ENCODE measurements around the gene TSPAN16. TPM values are rescaled to one million over a fixed set of nuclear protein-coding genes. Genes with fewer than 3 reads are reported as not detected.

TSPAN16 gene
- total RNA-seq, 2 donors from 2014 or later = not detected

GRCh38 chr19:11261971-11262839, 33.8 kb upstream of the TSPAN16 start, which contains the start of gene DOCK6:
Gene DOCK6, minus strand, starts transcription at chr19:11262524. Its CDS starts 84 bp downstream, at chr19:11262440.
- no peak within 1 kb of the TSS for H3K27ac Mint-ChIP-seq
- peaks cover 32 to 35% of the 10 kb centered on the region in 2 donors for H3K27me3 Mint-ChIP-seq
- no peaks in the 10 kb centered on the region for H3K36me3 Mint-ChIP-seq
- peaks cover 4% of the 10 kb centered on the region for H3K9me3 Mint-ChIP-seq
- H3K4me1 Mint-ChIP-seq (ENCODE audit: low read depth in 2 of 2) = peaks cover 1 to 7% of the 10 kb centered on the region in 2 donors
- peak; percentile 66 to 80 for ATAC-seq
- peak within 1 kb of the TSS; percentile 49 for H3K4me3 Mint-ChIP-seq
- no peak for DNase-seq (ENCODE audit: low spot score)

- Mint-ChIP-seq H3K4me1 (ENCODE audit: low read depth in 2 of 2) (peaks cover 3 to 7% of the 10 kb centered on the region in 2 donors), H3K27me3 (peaks cover 38 to 44% of the 10 kb centered on the region in 2 donors), H3K36me3 (no peaks in the 10 kb centered on the region), H3K9me3 (no peaks in the 10 kb centered on the region), H3K27ac (no peak overlapping the region), H3K4me3 (no peak overlapping the region)
- ATAC-seq = no peak
- DNase-seq (ENCODE audit: low spot score) = no peak
Observed at GRCh38 chr19:11263726-11264125, 32.2 kb upstream of the TSPAN16 start.

GRCh38 chr19:11264452-11265176, 31.3 kb upstream of the TSPAN16 start:
- no peak overlapping the region for H3K4me3 Mint-ChIP-seq
- no peak for DNase-seq (ENCODE audit: low spot score)
- H3K27ac Mint-ChIP-seq = peak overlapping the region in 1 of 2 donors; percentile 15
- peaks cover 3 to 7% of the 10 kb centered on the region in 2 donors for H3K4me1 Mint-ChIP-seq (ENCODE audit: low read depth in 2 of 2)
- H3K27me3 Mint-ChIP-seq = peaks cover 46 to 50% of the 10 kb centered on the region in 2 donors
- H3K9me3 Mint-ChIP-seq = no peaks in the 10 kb centered on the region
- ATAC-seq = no peak
- H3K36me3 Mint-ChIP-seq = no peaks in the 10 kb centered on the region

- no peaks in the 10 kb centered on the region for H3K9me3 Mint-ChIP-seq
- H3K27me3 Mint-ChIP-seq = peaks cover 47% of the 10 kb centered on the region in 2 donors
- no peak for DNase-seq (ENCODE audit: low spot score)
- peak overlapping the region; percentile 25 for H3K4me3 Mint-ChIP-seq
- no peak for ATAC-seq
- peaks cover 3 to 7% of the 10 kb centered on the region in 2 donors for H3K4me1 Mint-ChIP-seq (ENCODE audit: low read depth in 2 of 2)
- H3K27ac Mint-ChIP-seq = peak overlapping the region in 1 of 2 donors; percentile 15
- no peaks in the 10 kb centered on the region for H3K36me3 Mint-ChIP-seq
Observed at GRCh38 chr19:11265177-11265784, 30.7 kb upstream of the TSPAN16 start.

- ATAC-seq (no peak), DNase-seq (ENCODE audit: low spot score) (no peak)
- peaks cover 3 to 7% of the 10 kb centered on the region in 2 donors for H3K4me1 Mint-ChIP-seq (ENCODE audit: low read depth in 2 of 2)
- no peaks in the 10 kb centered on the region for H3K36me3 Mint-ChIP-seq
- no peak overlapping the region for H3K27ac Mint-ChIP-seq
- no peak overlapping the region for H3K4me3 Mint-ChIP-seq
- peaks cover 46% of the 10 kb centered on the region in 2 donors for H3K27me3 Mint-ChIP-seq
- no peaks in the 10 kb centered on the region for H3K9me3 Mint-ChIP-seq
Observed at GRCh38 chr19:11265785-11266236, 30.1 kb upstream of the TSPAN16 start.

GRCh38 chr19:11267316-11268085, 28.5 kb upstream of the TSPAN16 start:
- no peaks in the 10 kb centered on the region for H3K9me3 Mint-ChIP-seq
- peaks cover 40% of the 10 kb centered on the region in 2 donors for H3K27me3 Mint-ChIP-seq
- H3K4me3 Mint-ChIP-seq = no peak overlapping the region
- H3K36me3 Mint-ChIP-seq = no peaks in the 10 kb centered on the region
- peaks cover 3 to 7% of the 10 kb centered on the region in 2 donors for H3K4me1 Mint-ChIP-seq (ENCODE audit: low read depth in 2 of 2)
- no peak overlapping the region for H3K27ac Mint-ChIP-seq
- DNase-seq (ENCODE audit: low spot score) (no peak), ATAC-seq (peak in 1 of 2 donors; percentile 34)

- H3K9me3 Mint-ChIP-seq = no peaks in the 10 kb centered on the region
- peaks cover 45 to 46% of the 10 kb centered on the region in 2 donors for H3K27me3 Mint-ChIP-seq
- no peaks in the 10 kb centered on the region for H3K36me3 Mint-ChIP-seq
Observed at GRCh38 chr19:11268783-11269267, 27.1 kb upstream of the TSPAN16 start.

GRCh38 chr19:11269408-11269807, 26.6 kb upstream of the TSPAN16 start:
- H3K27me3 Mint-ChIP-seq = peaks cover 44 to 51% of the 10 kb centered on the region in 2 donors
- no peak overlapping the region for H3K27ac Mint-ChIP-seq
- no peak overlapping the region for H3K4me3 Mint-ChIP-seq
- no peak for ATAC-seq
- H3K36me3 Mint-ChIP-seq = no peaks in the 10 kb centered on the region
- no peaks in the 10 kb centered on the region for H3K9me3 Mint-ChIP-seq
- H3K4me1 Mint-ChIP-seq (ENCODE audit: low read depth in 2 of 2) = peaks cover 3 to 7% of the 10 kb centered on the region in 2 donors
- no peak for DNase-seq (ENCODE audit: low spot score)

More at GRCh38 chr19:11268783-11269267, 27.1 kb upstream of the TSPAN16 start:
- Mint-ChIP-seq H3K4me3 (no peak overlapping the region), H3K27ac (no peak overlapping the region), H3K4me1 (ENCODE audit: low read depth in 2 of 2) (peaks cover 3 to 7% of the 10 kb centered on the region in 2 donors)
- ATAC-seq (no peak), DNase-seq (ENCODE audit: low spot score) (no peak)

- no peak overlapping the region for H3K4me3 Mint-ChIP-seq
- DNase-seq (ENCODE audit: low spot score) (no peak), ATAC-seq (no peak)
- no peaks in the 10 kb centered on the region for H3K36me3 Mint-ChIP-seq
- H3K9me3 Mint-ChIP-seq = no peaks in the 10 kb centered on the region
- H3K4me1 Mint-ChIP-seq (ENCODE audit: low read depth in 2 of 2) = no peaks in the 10 kb centered on the region
- H3K27ac Mint-ChIP-seq = no peak overlapping the region
- peaks cover 30 to 48% of the 10 kb centered on the region in 2 donors for H3K27me3 Mint-ChIP-seq
Observed at GRCh38 chr19:11273296-11273695, 22.7 kb upstream of the TSPAN16 start.

GRCh38 chr19:11273989-11274388, 22.0 kb upstream of the TSPAN16 start:
- Mint-ChIP-seq H3K36me3 (no peaks in the 10 kb centered on the region), H3K4me3 (no peak overlapping the region), H3K27me3 (peaks cover 26 to 44% of the 10 kb centered on the region in 2 donors), H3K27ac (no peak overlapping the region), H3K9me3 (no peaks in the 10 kb centered on the region), H3K4me1 (ENCODE audit: low read depth in 2 of 2) (no peaks in the 10 kb centered on the region)
- DNase-seq (ENCODE audit: low spot score) = no peak
- ATAC-seq = no peak

GRCh38 chr19:11274533-11275086, 21.4 kb upstream of the TSPAN16 start:
- H3K4me3 Mint-ChIP-seq = no peak overlapping the region
- DNase-seq (ENCODE audit: low spot score) (no peak), ATAC-seq (no peak)
- H3K27me3 Mint-ChIP-seq = peaks cover 21 to 38% of the 10 kb centered on the region in 2 donors
- no peaks in the 10 kb centered on the region for H3K36me3 Mint-ChIP-seq
- H3K9me3 Mint-ChIP-seq = no peaks in the 10 kb centered on the region
- H3K4me1 Mint-ChIP-seq (ENCODE audit: low read depth in 2 of 2) = peaks cover 3 to 4% of the 10 kb centered on the region in 2 donors
- H3K27ac Mint-ChIP-seq = no peak overlapping the region

GRCh38 chr19:11278670-11279069, 17.3 kb upstream of the TSPAN16 start:
- Mint-ChIP-seq H3K9me3 (no peaks in the 10 kb centered on the region), H3K4me1 (ENCODE audit: low read depth in 2 of 2) (peaks cover 7 to 9% of the 10 kb centered on the region in 2 donors), H3K4me3 (no peak overlapping the region), H3K27ac (peak overlapping the region in 1 of 2 donors; percentile 28), H3K27me3 (peaks cover 24 to 33% of the 10 kb centered on the region in 2 donors), H3K36me3 (no peaks in the 10 kb centered on the region)
- DNase-seq (ENCODE audit: low spot score) = no peak
- ATAC-seq = no peak
